Ishikawa (cell line): ENCODE data around the gene NHSL2.

ENCODE experiments used
- CEBPB ChIP-seq: IDR thresholded peaks from 2 replicates; pipeline ENCODE4 v1.6.1; 2012
- CREB1 ChIP-seq: IDR thresholded peaks from 2 replicates; pipeline ENCODE4 v1.6.1; 2012; ENCODE audit warnings: low read depth
- EGR1 ChIP-seq: IDR thresholded peaks from 2 replicates; pipeline ENCODE4 v1.6.1; 2012
- EP300 ChIP-seq: IDR thresholded peaks from 2 replicates; pipeline ENCODE4 v1.6.1; 2012; ENCODE audit warnings: borderline replicate concordance
- FOXM1 ChIP-seq: IDR thresholded peaks from 2 replicates; pipeline ENCODE4 v1.6.1; 2012; ENCODE audit warnings: low read depth, borderline replicate concordance
- MAX ChIP-seq: IDR thresholded peaks from 2 replicates; pipeline ENCODE4 v1.6.1; 2012
- NFIC ChIP-seq: IDR thresholded peaks from 2 replicates; pipeline ENCODE4 v1.6.1; 2012
- RAD21 ChIP-seq: IDR thresholded peaks from 2 replicates; pipeline ENCODE4 v1.6.1; 2012; ENCODE audit warnings: low read depth
- REST ChIP-seq: IDR thresholded peaks from 2 replicates; pipeline ENCODE4 v1.6.1; 2012; ENCODE audit warnings: low read depth, mild to moderate bottlenecking
- TAF1 ChIP-seq: IDR thresholded peaks from 2 replicates; pipeline ENCODE4 v1.6.1; 2012; ENCODE audit warnings: low read depth, mild to moderate bottlenecking
- TCF12 ChIP-seq: IDR thresholded peaks from 2 replicates; pipeline ENCODE4 v1.6.1; 2012; ENCODE audit warnings: low read depth
- TEAD4 ChIP-seq: IDR thresholded peaks from 2 replicates; pipeline ENCODE4 v1.6.1; 2012
- USF1 ChIP-seq: IDR thresholded peaks from 2 replicates; pipeline ENCODE4 v1.6.1; 2012
- YY1 ChIP-seq: IDR thresholded peaks from 2 replicates; pipeline ENCODE4 v1.6.1; 2012; ENCODE audit warnings: low read depth
- ZBTB7A ChIP-seq: IDR thresholded peaks from 2 replicates; pipeline ENCODE4 v1.6.1; 2012; ENCODE audit warnings: low read depth

NHSL2 gene

GRCh38 chrX:71928856-71929255 lies 18.2 kb downstream of the NHSL2 start:
- TF ChIP-seq RAD21 (no peak), FOXM1 (no peak), REST (no peak), EGR1 (no peak), YY1 (no peak), TCF12 (no peak), MAX (no peak), USF1 (no peak), CEBPB (no peak), EP300 (no peak), TAF1 (no peak), ZBTB7A (no peak), NFIC (no peak), TEAD4 (no peak), CREB1 (no peak)

- TF ChIP-seq YY1 = no peak
- TF ChIP-seq USF1 = no peak
- TF ChIP-seq RAD21 = no peak
- no peak for TF ChIP-seq TEAD4
- TF ChIP-seq EP300 = no peak
Measured at GRCh38 chrX:71930298-71930697, 19.7 kb downstream of the NHSL2 start.

GRCh38 chrX:71935476-71935875 lies 24.8 kb downstream of the NHSL2 start:
- TF ChIP-seq CREB1 = no peak
- TF ChIP-seq CEBPB = no peak
- TF ChIP-seq ZBTB7A = no peak
- TF ChIP-seq FOXM1 = no peak
- no peak for TF ChIP-seq TCF12
- no peak for TF ChIP-seq USF1
- TF ChIP-seq NFIC = no peak
- TF ChIP-seq EP300 = no peak
- no peak for TF ChIP-seq REST
- no peak for TF ChIP-seq EGR1
- TF ChIP-seq YY1 = no peak
- no peak for TF ChIP-seq RAD21

- TF ChIP-seq RAD21 (no peak), EGR1 (no peak), TEAD4 (no peak), MAX (no peak), FOXM1 (no peak), TAF1 (no peak), ZBTB7A (no peak), TCF12 (no peak), YY1 (no peak), CREB1 (no peak), CEBPB (no peak), NFIC (no peak), EP300 (no peak)
Measured at GRCh38 chrX:71936632-71937031, 26.0 kb downstream of the NHSL2 start.

- no peak for TF ChIP-seq TAF1
- TF ChIP-seq RAD21 = no peak
- TF ChIP-seq MAX = no peak
- no peak for TF ChIP-seq CREB1
- no peak for TF ChIP-seq REST
- TF ChIP-seq EGR1 = no peak
- TF ChIP-seq ZBTB7A = no peak
- no peak for TF ChIP-seq TCF12
- no peak for TF ChIP-seq USF1
- no peak for TF ChIP-seq CEBPB
Measured at GRCh38 chrX:71938371-71938770, 27.7 kb downstream of the NHSL2 start.
